Stimulated activated CD4-positive, alpha-beta T cell treated with anti-CD3 and anti-CD28 coated beads, Interleukin-1b, Interleukin-23, amount 100 ng/mL, for 4 hours (primary cell): ENCODE data around the gene BMP7.

Experiments
- DNase-seq, 2 donors: peaks; one replicate each; pipeline ENCODE4 v3.0.0-alpha.2; 2020; ENCODE audit warnings: low read depth in 2 of 2

The BMP7 gene

DNA sequence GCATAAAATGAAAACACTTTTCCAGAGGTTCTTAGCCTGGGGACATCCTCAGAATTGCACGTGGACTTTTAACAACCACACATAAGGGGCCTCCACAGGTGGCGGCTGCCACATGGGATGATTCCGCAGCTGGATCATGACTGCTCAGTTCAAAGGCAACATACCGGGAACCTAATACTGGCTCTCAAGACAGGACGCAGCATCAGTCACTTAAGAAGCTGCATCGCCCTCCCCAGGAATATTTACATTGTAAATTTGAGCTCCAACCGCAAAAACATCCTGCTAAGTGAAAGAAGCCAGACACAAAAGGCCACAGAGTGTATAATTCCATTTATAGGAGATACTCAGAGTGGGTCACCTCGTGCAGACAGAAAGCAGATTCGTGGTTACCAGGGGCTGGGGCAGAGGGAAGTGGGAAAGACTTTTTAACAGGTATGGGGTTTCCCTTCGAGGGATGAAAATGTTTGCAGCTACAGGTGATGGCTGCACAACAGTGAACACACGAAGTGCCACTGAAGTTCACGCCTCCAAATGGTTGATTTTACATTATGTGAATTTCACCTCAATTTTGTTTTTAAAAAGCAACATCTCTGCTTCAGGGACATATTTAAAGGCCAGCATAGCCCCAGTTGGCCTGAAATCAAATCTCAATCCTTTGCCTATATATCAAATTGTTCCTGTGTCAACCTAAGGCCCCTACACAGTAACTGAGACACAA, 141.5 kb downstream of the BMP7 start:
- DNase-seq, result no peak

DNA sequence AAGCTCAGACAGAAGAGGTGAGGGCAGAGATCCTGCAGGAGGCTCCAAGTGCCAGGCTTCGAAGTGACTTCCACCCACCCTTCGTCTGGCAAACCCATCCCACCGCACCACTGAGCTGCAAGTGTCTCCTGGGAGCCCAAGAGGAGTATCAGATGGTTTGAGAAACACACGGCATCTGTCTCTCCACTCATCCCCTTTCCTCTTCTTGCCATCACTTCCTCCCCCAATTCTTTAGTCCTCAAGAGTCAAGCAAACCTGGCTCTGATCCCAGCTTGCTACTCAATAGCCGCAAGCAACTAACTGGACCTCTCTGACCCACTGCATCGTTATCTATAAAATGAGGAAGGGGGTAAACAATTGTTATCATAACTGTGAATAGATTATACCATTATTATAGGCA, 142.1 kb downstream of the BMP7 start:
- no peak for DNase-seq

DNA sequence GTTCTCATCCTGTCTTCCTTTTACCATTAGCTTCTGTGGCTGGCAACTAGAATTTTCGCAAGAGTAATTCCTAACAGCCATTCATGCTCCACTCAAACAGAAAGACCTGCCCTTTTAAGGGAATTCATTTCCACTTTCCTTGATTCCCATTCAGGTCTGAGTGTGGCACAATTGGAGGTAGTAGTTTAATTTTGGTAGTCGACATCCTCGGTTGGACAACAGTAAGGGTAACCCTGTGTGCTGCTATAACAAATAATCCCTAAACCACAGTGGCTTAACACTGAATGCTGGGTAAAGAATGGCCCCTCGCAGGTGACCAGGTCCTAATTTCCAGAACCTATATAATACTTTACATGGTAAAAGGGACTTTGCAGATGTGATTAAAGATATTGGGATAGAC, 142.9 kb downstream of the BMP7 start:
- DNase-seq, result no peak

GRCh38 chr20:57122536-57123489, 143.6 kb downstream of the BMP7 start:
- DNase-seq, result no peak

- DNase-seq, result no peak
Observed at GRCh38 chr20:57118964-57119363, 147.5 kb downstream of the BMP7 start.
